Measurements from ENCODE around the gene RMND5B. TPM values are rescaled to one million over a fixed set of nuclear protein-coding genes. Genes with fewer than 3 reads are reported as not detected.

The RMND5B gene
- total RNA-seq (2022; extraction: Qiagen RNA extraction; ENCODE audit: low read depth), result 21.0 to 31.1 TPM (median 29.6 TPM) in 5 replicates

DNA sequence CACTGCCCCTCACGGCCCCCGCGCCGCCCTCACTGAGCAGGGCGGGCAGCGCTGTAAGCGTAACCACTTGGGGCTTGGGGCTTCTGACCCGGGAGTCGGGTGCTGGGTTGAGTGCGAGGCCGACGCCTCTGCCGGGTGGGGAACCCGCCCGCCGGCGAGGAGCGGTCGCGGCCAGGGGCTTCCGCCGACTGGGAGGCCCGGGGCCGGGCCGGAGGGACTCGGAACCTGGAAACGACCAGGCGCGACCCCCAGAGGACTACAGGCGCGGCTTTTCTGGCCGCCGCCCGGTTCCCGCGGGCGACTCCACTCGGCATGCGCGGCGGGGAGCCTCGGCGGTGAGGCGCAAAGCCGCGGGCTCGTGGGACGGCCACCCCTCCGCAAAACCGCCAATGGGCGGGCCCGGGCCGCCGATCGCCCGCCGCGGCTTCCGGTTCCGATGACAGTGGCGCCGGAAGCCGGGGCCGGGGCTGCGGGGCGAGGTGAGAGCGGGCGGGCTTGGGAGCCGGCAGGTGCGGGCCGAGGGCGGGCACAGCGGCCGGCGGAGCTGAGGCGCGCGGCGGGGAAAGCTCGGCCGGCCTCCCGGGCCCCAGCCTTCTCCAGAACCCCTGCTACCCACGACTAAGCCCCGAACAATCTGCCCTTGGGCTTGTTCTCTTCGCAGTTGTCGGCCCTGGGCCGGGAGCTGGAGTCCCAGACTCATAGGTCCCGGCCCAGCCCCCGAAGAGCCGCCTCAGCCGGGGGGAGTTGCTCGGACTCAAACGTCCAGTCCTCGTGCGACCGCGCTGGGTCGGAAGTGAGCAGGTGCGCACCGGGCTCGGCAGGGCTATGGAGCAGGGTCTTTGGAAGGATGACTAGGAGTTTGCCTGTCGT lies at the start of gene RMND5B:
RMND5B (plus strand) TSS at position 439 of the 870 bp plus-strand sequence. CDS start 7,106 bp downstream, outside the sequence.

GRCh38 chr5:178113141-178113787 lies 17.6 kb upstream of the RMND5B start, which contains the start of gene N4BP3:
TSS of gene N4BP3 (plus strand) at chr5:178113532. CDS start at chr5:178119584, 6,052 bp downstream.

DNA sequence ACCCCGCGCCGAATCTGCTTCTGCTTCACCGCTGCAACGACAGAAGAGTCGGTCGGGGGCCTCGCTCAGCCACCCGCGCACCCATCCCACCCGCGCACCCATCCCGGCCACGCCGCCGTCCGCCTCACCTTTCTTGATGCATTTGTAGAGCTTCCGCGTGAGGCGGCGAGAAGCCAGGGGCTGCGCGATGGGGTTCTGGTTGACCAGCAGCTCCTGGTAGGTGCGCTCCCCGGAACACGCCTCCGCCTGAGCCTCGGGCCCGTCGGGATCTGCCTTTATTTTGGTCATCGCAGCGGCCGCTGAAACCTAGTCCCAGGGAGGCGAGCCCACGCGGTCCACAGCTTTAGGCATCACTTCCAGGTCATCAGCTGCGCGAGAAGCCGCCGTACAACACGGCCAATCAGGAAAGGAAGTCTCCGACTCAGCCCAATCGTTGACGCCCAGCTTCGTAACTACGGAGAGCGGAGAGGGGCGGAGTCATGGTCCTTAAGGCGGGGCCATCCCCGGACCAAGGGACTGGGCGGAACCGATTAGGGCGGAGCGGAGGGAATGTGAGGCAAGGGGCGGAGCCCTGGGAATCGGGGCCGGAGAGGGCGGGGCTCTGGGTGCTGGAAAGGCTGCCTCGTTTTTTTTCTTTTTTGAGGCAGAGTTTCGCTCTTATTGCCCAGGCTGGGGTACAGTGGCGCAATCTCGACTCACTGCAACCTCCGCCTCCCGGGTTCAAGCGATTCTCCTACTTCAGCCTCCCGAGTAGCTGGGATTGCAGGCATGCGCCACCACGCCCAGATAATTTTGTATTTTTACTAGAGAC lies 22.9 kb downstream of the RMND5B start, which contains the start of gene NHP2:
NHP2 (minus strand) TSS at position 356 of the 811 bp plus-strand sequence; CDS start at position 288, 68 bp downstream.

GRCh38 chr5:178187014-178187413 lies 56.2 kb downstream of the RMND5B start, which contains the start of gene GMCL2:
TSS of gene GMCL2 (minus strand) at chr5:178187371. CDS start at chr5:178187299, 72 bp downstream.

Other genes with a start within 250 kb of the RMND5B start
- not detected in 5 replicates for gene PROP1, start 134.8 kb upstream of the RMND5B start, total RNA-seq (2022; extraction: Qiagen RNA extraction; ENCODE audit: low read depth)
- 0.94 to 1.6 TPM (median 1.4 TPM) in 5 replicates for gene N4BP3, start 17.5 kb upstream of the RMND5B start, total RNA-seq (2022; extraction: Qiagen RNA extraction; ENCODE audit: low read depth)
- gene NHP2, start 22.9 kb downstream of the RMND5B start, total RNA-seq (2022; extraction: Qiagen RNA extraction; ENCODE audit: low read depth), result 392 to 507 TPM (median 426 TPM) in 5 replicates
- gene GMCL2, start 56.4 kb downstream of the RMND5B start, total RNA-seq (2022; extraction: Qiagen RNA extraction; ENCODE audit: low read depth), result not detected in 5 replicates
- gene HNRNPAB, start 73.5 kb downstream of the RMND5B start, total RNA-seq (2022; extraction: Qiagen RNA extraction; ENCODE audit: low read depth), result 318 to 343 TPM (median 328 TPM) in 5 replicates
- gene PHYKPL, start 101.8 kb downstream of the RMND5B start, total RNA-seq (2022; extraction: Qiagen RNA extraction; ENCODE audit: low read depth), result 6.4 to 11.6 TPM (median 7.9 TPM) in 5 replicates